Measurements from ENCODE around the gene TMEM256.

The TMEM256 gene

GRCh38 chr17:7403977-7404736, at the start of gene TMEM256:
TSS of gene TMEM256 (minus strand) at chr17:7404097. CDS start at chr17:7404084, 13 bp downstream.
- peak; percentile 84 to 91 (median 86) for DNase-seq (ENCODE audit: low read depth in 3 of 3, low spot score in 1 of 3)

- DNase-seq (ENCODE audit: low read depth in 3 of 3, low spot score in 1 of 3), result no peak
Observed at GRCh38 chr17:7448461-7448860, 44.6 kb upstream of the TMEM256 start.

- DNase-seq (ENCODE audit: low read depth in 3 of 3, low spot score in 1 of 3), result no peak
Observed at GRCh38 chr17:7445619-7445968, 41.7 kb upstream of the TMEM256 start.

- no peak for DNase-seq (ENCODE audit: low read depth in 3 of 3, low spot score in 1 of 3)
Observed at GRCh38 chr17:7444682-7445618, 41.1 kb upstream of the TMEM256 start, which contains the start of gene CHRNB1. TSS of gene CHRNB1 (plus strand) at chr17:7445061. CDS start at chr17:7445128, 67 bp downstream.

GRCh38 chr17:7443499-7444485, 39.9 kb upstream of the TMEM256 start:
- DNase-seq (ENCODE audit: low read depth in 3 of 3, low spot score in 1 of 3), result no peak

- no peak for DNase-seq (ENCODE audit: low read depth in 3 of 3, low spot score in 1 of 3)
Observed at GRCh38 chr17:7442142-7442541, 38.2 kb upstream of the TMEM256 start.

GRCh38 chr17:7441266-7441665, 37.4 kb upstream of the TMEM256 start:
- DNase-seq (ENCODE audit: low read depth in 3 of 3, low spot score in 1 of 3), result no peak

GRCh38 chr17:7440834-7441195, 36.9 kb upstream of the TMEM256 start:
- DNase-seq (ENCODE audit: low read depth in 3 of 3, low spot score in 1 of 3), result no peak

- DNase-seq (ENCODE audit: low read depth in 3 of 3, low spot score in 1 of 3), result no peak
Observed at GRCh38 chr17:7440113-7440833, 36.4 kb upstream of the TMEM256 start.

GRCh38 chr17:7439462-7440112, 35.7 kb upstream of the TMEM256 start, which contains the start of gene FGF11:
TSS of gene FGF11 (plus strand) at chr17:7439512. CDS start at chr17:7439621, 109 bp downstream.
- no peak for DNase-seq (ENCODE audit: low read depth in 3 of 3, low spot score in 1 of 3)

GRCh38 chr17:7438656-7439460, 35.0 kb upstream of the TMEM256 start:
- no peak for DNase-seq (ENCODE audit: low read depth in 3 of 3, low spot score in 1 of 3)

GRCh38 chr17:7437950-7438614, 34.2 kb upstream of the TMEM256 start:
- peak in 1 of 3 donors; percentile 49 for DNase-seq (ENCODE audit: low read depth in 3 of 3, low spot score in 1 of 3)

GRCh38 chr17:7437369-7437863, 33.5 kb upstream of the TMEM256 start:
- DNase-seq (ENCODE audit: low read depth in 3 of 3, low spot score in 1 of 3), result no peak

GRCh38 chr17:7436556-7437368, 32.9 kb upstream of the TMEM256 start:
- DNase-seq (ENCODE audit: low read depth in 3 of 3, low spot score in 1 of 3), result peak; percentile 45 to 70 (median 66)

- DNase-seq (ENCODE audit: low read depth in 3 of 3, low spot score in 1 of 3), result no peak
Observed at GRCh38 chr17:7435676-7436555, 32.0 kb upstream of the TMEM256 start.

GRCh38 chr17:7432296-7432695, 28.4 kb upstream of the TMEM256 start:
- no peak for DNase-seq (ENCODE audit: low read depth in 3 of 3, low spot score in 1 of 3)

Data from stimulated activated CD4-positive, alpha-beta T cell treated with anti-CD3 and anti-CD28 coated beads, TNF-alpha, amount 100 ng/mL, for 1 hour (primary cell).